Transverse colon (tissue), 4 donors: Measurements from ENCODE around the gene SDK1.

Experiments
- CTCF ChIP-seq, 5 experiments: fragments of 200-600 bp in 3 of 5; fragments of 450-650 bp in 2 of 5; sonication (generic) in 3 of 5; IDR thresholded peaks; 1 replicate in 2 of 5; 2 replicates in 3 of 5; pipeline ENCODE4 v1.5.1; 2016 to 2017; ENCODE audit warnings: antibody characterized with exemption in 5 of 5, inconsistent platforms in 3 of 5, mild to moderate bottlenecking in 2 of 5, moderate library complexity in 1 of 5
- POLR2AphosphoS5 ChIP-seq, 3 donors: sonication (generic); formaldehyde crosslinking; IDR thresholded peaks; one replicate each; pipeline ENCODE4 v1.6.1; 2016; ENCODE audit warnings: antibody characterized with exemption in 3 of 3

GRCh38 chr7:4123823-4124222, 822.8 kb downstream of the SDK1 start:
- TF ChIP-seq CTCF (IDR thresholded peaks at IDR 0.05) (no peak), POLR2AphosphoS5 (IDR thresholded peaks at IDR 0.05) (no peak)
